SK-N-SH (cell line): Measurements from ENCODE around the gene PRTFDC1. TPM values are rescaled to one million over a fixed set of nuclear protein-coding genes. Genes with fewer than 3 reads are reported as not detected.

ENCODE experiments used
- CTCF ChIA-PET: fragments of 300-600, 350-600 bp; formaldehyde crosslinking; extraction: SDS; loops from one replicate; lab custom pipeline; 2021; lab: Yijun Ruan, JAX
- POLR2A ChIA-PET: fragments of 350-600 bp; sonication (Branson Sonifier 250); formaldehyde crosslinking; extraction: SDS; loops from one replicate; lab custom pipeline; 2020; ENCODE audit warnings: antibody characterized with exemption, inconsistent platforms; lab: Yijun Ruan, JAX
- DNase-seq: peaks from one replicate; pipeline ENCODE4 v3.0.0; 2012
- H2AFZ ChIP-seq: fragments of 200-600 bp; sonication (generic); 2 replicates; pipeline ENCODE4 v1.8.1; 2016; ENCODE audit warnings: antibody characterized with exemption, mild to moderate bottlenecking, low read depth
- H3F3A ChIP-seq: fragments of 200-600 bp; sonication (generic); replicated peaks from 2 replicates; pipeline ENCODE3; 2016; ENCODE audit warnings: antibody characterized with exemption, mild to moderate bottlenecking; ENCODE audit not compliant: insufficient read depth
- H3K27ac ChIP-seq, 2 experiments: fragments of 200-500 bp in 1 of 2; fragments of 200-600 bp in 1 of 2; sonication (Bioruptor generic) in 1 of 2; sonication (generic), shearing (Covaris generic) in 1 of 2; 2 replicates each; pipeline versions ENCODE4 v1.5.1 to v1.6.1; 2014 to 2016; ENCODE audit warnings: low read depth in 2 of 2, inconsistent platforms in 1 of 2, low read length in 1 of 2, mild to moderate bottlenecking in 1 of 2, mixed read lengths in 1 of 2
- H3K27me3 ChIP-seq: fragments of 200-600 bp; sonication (generic), shearing (Covaris generic); 2 replicates; pipeline ENCODE4 v1.6.1; 2016; ENCODE audit warnings: mixed run types; ENCODE audit not compliant: insufficient read depth
- H3K36me3 ChIP-seq, 2 experiments: fragments of 200-500 bp in 1 of 2; fragments of 200-600 bp in 1 of 2; sonication (Bioruptor generic) in 1 of 2; sonication (generic) in 1 of 2; replicated peaks in 1 of 2; 2 replicates each; pipeline versions ENCODE3 to v1.5.1; 2014 to 2016; ENCODE audit warnings: low read length in 1 of 2, mild to moderate bottlenecking in 1 of 2; ENCODE audit not compliant: insufficient read depth in 2 of 2, control insufficient read depth in 1 of 2
- H3K4me1 ChIP-seq, 2 experiments: fragments of 200-500 bp in 1 of 2; fragments of 200-600 bp in 1 of 2; sonication (Bioruptor generic) in 1 of 2; sonication (generic), shearing (Covaris generic) in 1 of 2; 2 replicates each; pipeline versions ENCODE4 v1.5.1 to v1.6.1; 2014 to 2016; ENCODE audit warnings: low read depth in 1 of 2, low read length in 1 of 2, mixed run types in 1 of 2; ENCODE audit not compliant: insufficient read depth in 2 of 2, control insufficient read depth in 1 of 2
- H3K4me2 ChIP-seq: fragments of 200-600 bp; sonication (generic), shearing (Covaris generic); 2 replicates; pipeline ENCODE4 v1.6.1; 2017; ENCODE audit warnings: mixed run types
- H3K4me3 ChIP-seq, 2 experiments: fragments of 200-500 bp in 1 of 2; fragments of 200-600 bp in 1 of 2; sonication (Bioruptor generic) in 1 of 2; sonication (generic), shearing (Covaris generic) in 1 of 2; 2 replicates each; pipeline versions ENCODE4 v1.5.1 to v1.8.1; 2014 to 2016; ENCODE audit warnings: low read depth in 2 of 2, inconsistent platforms in 1 of 2, low read length in 1 of 2, mild to moderate bottlenecking in 1 of 2, mixed read lengths in 1 of 2, moderate library complexity in 1 of 2
- H3K79me2 ChIP-seq: fragments of 200-600 bp; sonication (generic); 2 replicates; pipeline ENCODE4 v1.8.1; 2017; ENCODE audit warnings: mild to moderate bottlenecking; ENCODE audit not compliant: insufficient read depth
- H3K9ac ChIP-seq: fragments of 200-600 bp; sonication (generic); 2 replicates; pipeline ENCODE4 v1.6.1; 2017; ENCODE audit warnings: mixed run types
- H3K9me2 ChIP-seq: fragments of 200-600 bp; sonication (generic); 2 replicates; pipeline ENCODE4 v1.6.1; 2017; ENCODE audit warnings: mixed run types
- H3K9me3 ChIP-seq: fragments of 200-600 bp; sonication (generic); 2 replicates; pipeline ENCODE4 v1.6.1; 2017; ENCODE audit warnings: mixed run types, mild to moderate bottlenecking, moderate library complexity
- H4K20me1 ChIP-seq: fragments of 200-600 bp; sonication (generic); 2 replicates; pipeline ENCODE4 v1.6.1; 2017; ENCODE audit warnings: mild to moderate bottlenecking, mixed run types; ENCODE audit not compliant: insufficient read depth
- FOSL2 ChIP-seq: IDR thresholded peaks from 2 replicates; pipeline ENCODE4 v1.4.0; 2012; ENCODE audit warnings: low read depth, mild to moderate bottlenecking, moderate library complexity, borderline replicate concordance
- GABPA ChIP-seq: IDR thresholded peaks from 2 replicates; pipeline ENCODE4 v1.4.0; 2012; ENCODE audit warnings: low read depth, mild to moderate bottlenecking
- MAX ChIP-seq: IDR thresholded peaks from 2 replicates; pipeline ENCODE4 v1.4.0; 2012; ENCODE audit warnings: low read depth
- POLR2AphosphoS5 ChIP-seq: IDR thresholded peaks from 2 replicates; pipeline ENCODE4 v1.6.1; 2012; ENCODE audit warnings: low read depth, low read length
- YY1 ChIP-seq: IDR thresholded peaks from 2 replicates; pipeline ENCODE4 v1.4.0; 2012; ENCODE audit warnings: low read depth, mild to moderate bottlenecking
- WGBS: methylation state at CpG from one replicate; pipeline ENCODE4 v1.1.6; 2017; ENCODE audit warnings: low lambda C conversion rate; 5-methylcytosine and 5-hydroxymethylcytosine counted together
- polyA plus RNA-seq, 3 experiments: library from polyadenylated mRNA; depleted of rRNA; stranded (reverse); fragments of >200 nt; gene quantifications; 2 replicates each; pipeline ENCODE4 v1.2.3, GENCODE V29; 2012
- TF ChIP-seq, protein P1 (sequence below): IDR thresholded peaks from 2 replicates; pipeline ENCODE4 v1.6.1; 2012; ENCODE audit warnings: mild to moderate bottlenecking, low read depth, low read length, moderate library complexity

PRTFDC1 gene
- polyA plus RNA-seq (2012; rRNA removed): 6.6 and 8.1 TPM in 2 replicates
- 10.8 and 12.0 TPM in 2 replicates for polyA plus RNA-seq (2012; cell fraction: cytosol; rRNA removed)
- polyA plus RNA-seq (2012; cell fraction: nucleus; rRNA removed): 5.0 and 9.9 TPM in 2 replicates

DNA sequence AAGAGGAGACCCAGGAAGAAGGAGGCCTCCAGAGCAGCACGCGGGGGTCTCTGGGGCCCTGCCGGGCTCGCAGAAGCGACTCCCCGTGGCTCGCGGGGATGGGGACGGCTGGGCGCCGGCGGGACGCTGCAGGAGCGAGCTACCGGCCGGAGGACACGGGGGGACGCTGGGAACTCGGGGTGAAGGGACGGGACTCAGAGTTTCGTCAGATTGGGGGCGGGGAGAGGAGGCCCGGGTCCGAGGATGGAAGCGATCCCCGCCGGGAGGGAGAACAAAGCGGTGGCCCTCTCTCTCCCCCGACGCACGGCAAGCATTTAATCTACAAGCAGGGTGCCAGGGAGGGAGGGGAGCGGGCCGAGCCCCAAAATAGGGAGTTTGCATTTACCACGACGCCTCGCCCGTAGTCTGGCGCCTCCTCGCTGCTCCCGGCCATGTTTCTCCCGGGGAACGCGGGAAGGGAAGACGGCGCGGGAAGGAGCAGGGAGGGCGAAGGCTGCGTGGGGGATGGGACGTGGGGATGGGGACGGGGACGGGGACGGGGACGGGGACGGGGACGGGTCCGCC is at the start of gene PRTFDC1:
Gene PRTFDC1 (minus strand): TSS at position 464 of the 564 bp plus-strand sequence. CDS start 31 bp downstream, at position 433.
- ChIA-PET CTCF (interaction anchor here (1.0 to 2.6 kb wide), 6 partner anchors 9 to 309 kb away, joined by 3 to 6 read pairs (median 5); partner anchors contain the start of gene ENKUR), POLR2A (no interaction called here)
- Histone ChIP-seq H4K20me1 (no peaks in the 10 kb centered on the region), H3F3A (peaks cover 11% of the 10 kb centered on the region), H3K4me3 (peak within 1 kb of the TSS; percentile 32 to 50; a peak in 3 of 4 replicates), H3K9me3 (no peaks in the 10 kb centered on the region), H3K79me2 (no peaks in the 10 kb centered on the region), H3K9me2 (no peaks in the 10 kb centered on the region), H3K27ac (peak within 1 kb of the TSS; percentile 34 to 59; a peak in 3 of 4 replicates), H3K36me3 (no peaks in the 10 kb centered on the region), H3K9ac (peak within 1 kb of the TSS; percentile 56), H3K4me1 (peaks cover 8 to 16% of the 10 kb centered on the region in 2 experiments; a peak in 3 of 4 replicates), H3K4me2 (peak within 1 kb of the TSS; percentile 62), H2AFZ (peak within 1 kb of the TSS; percentile 90), H3K27me3 (no peaks in the 10 kb centered on the region)
- peak; percentile 61; the same call in 1 of the 2 replicates for TF ChIP-seq YY1
- TF ChIP-seq MAX: 0 out of 2 replicates have a peak, but pooled peaks have one; percentile 24
- TF ChIP-seq GABPA: no peak
- no peak for TF ChIP-seq POLR2AphosphoS5
- 16% methylated on average over 28 of the region's 56 CpGs for WGBS
- no peak for DNase-seq

DNA sequence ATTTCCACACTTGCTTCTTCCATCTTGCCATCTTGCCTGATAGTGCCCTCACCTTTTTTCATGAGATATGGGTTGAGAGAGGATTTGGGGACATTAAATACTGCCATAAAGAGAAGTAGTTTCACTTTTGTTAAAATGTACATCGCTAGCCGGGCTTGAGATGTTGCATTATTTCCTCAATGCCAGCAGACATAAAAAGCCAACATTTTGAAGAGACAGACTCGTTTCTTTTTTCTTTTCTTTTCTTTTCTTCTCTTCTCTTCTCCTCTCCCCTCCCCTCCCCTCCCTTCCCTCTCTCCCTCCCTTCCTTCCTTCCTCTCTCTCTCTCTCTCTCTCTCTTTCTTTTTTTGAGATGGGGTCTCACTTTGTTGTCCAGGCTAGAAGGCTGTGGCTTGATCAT is 45.6 kb upstream of the PRTFDC1 start:
- Histone ChIP-seq H3K4me3 (no peak overlapping the region), H3K9ac (no peak overlapping the region), H3K4me2 (no peak overlapping the region), H3F3A (no peaks in the 10 kb centered on the region), H3K79me2 (no peaks in the 10 kb centered on the region), H3K36me3 (no peaks in the 10 kb centered on the region), H4K20me1 (no peaks in the 10 kb centered on the region), H3K9me3 (peaks cover 9% of the 10 kb centered on the region; the same call in 1 of the 2 replicates), H3K4me1 (no peaks in the 10 kb centered on the region), H2AFZ (no peak overlapping the region), H3K9me2 (no peaks in the 10 kb centered on the region), H3K27me3 (no peaks in the 10 kb centered on the region), H3K27ac (no peak overlapping the region)
- DNase-seq: no peak
- POLR2A ChIA-PET: no interaction called here
- WGBS: 62% methylated on average over 3 of the region's 3 CpGs
- no peak for TF ChIP-seq FOSL2
- TF ChIP-seq, protein P1, sequence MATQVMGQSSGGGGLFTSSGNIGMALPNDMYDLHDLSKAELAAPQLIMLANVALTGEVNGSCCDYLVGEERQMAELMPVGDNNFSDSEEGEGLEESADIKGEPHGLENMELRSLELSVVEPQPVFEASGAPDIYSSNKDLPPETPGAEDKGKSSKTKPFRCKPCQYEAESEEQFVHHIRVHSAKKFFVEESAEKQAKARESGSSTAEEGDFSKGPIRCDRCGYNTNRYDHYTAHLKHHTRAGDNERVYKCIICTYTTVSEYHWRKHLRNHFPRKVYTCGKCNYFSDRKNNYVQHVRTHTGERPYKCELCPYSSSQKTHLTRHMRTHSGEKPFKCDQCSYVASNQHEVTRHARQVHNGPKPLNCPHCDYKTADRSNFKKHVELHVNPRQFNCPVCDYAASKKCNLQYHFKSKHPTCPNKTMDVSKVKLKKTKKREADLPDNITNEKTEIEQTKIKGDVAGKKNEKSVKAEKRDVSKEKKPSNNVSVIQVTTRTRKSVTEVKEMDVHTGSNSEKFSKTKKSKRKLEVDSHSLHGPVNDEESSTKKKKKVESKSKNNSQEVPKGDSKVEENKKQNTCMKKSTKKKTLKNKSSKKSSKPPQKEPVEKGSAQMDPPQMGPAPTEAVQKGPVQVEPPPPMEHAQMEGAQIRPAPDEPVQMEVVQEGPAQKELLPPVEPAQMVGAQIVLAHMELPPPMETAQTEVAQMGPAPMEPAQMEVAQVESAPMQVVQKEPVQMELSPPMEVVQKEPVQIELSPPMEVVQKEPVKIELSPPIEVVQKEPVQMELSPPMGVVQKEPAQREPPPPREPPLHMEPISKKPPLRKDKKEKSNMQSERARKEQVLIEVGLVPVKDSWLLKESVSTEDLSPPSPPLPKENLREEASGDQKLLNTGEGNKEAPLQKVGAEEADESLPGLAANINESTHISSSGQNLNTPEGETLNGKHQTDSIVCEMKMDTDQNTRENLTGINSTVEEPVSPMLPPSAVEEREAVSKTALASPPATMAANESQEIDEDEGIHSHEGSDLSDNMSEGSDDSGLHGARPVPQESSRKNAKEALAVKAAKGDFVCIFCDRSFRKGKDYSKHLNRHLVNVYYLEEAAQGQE: no peak
- CTCF ChIA-PET: interaction anchor here (0.9 to 2.4 kb wide), 2 partner anchors 8 to 380 kb away, joined by 3 to 9 read pairs; no protein-coding TSS in a partner anchor
